Breast epithelium (tissue), 4 donors: ENCODE results near the gene DUSP23. TPM values are rescaled to one million over a fixed set of nuclear protein-coding genes. Genes with fewer than 3 reads are reported as not detected.

ENCODE experiments used
- DNase-seq, 2 donors: peaks; one replicate each; pipeline ENCODE4 v3.0.0-alpha.2; 2019; ENCODE audit warnings: low spot score in 2 of 2
- H3K27ac ChIP-seq, 2 donors: fragments of 200-600 bp; sonication (generic) in 1 of 2; one replicate each; pipeline ENCODE4 v1.5.1; 2016 to 2019; ENCODE audit warnings: mild to moderate bottlenecking in 1 of 2
- H3K27me3 ChIP-seq, 2 donors: fragments of 200-600 bp; sonication (generic) in 1 of 2; one replicate each; pipeline versions ENCODE4 v1.5.1 to v1.6.0; 2017 to 2019; ENCODE audit warnings: control low read depth in 1 of 2, mild to moderate bottlenecking in 1 of 2
- H3K36me3 ChIP-seq: fragments of 200-600 bp; one replicate; pipeline ENCODE4 v1.5.1; 2019
- H3K4me1 ChIP-seq, 2 donors: fragments of 200-600 bp; sonication (generic); one replicate each; pipeline ENCODE4 v1.5.1; 2016 to 2019; ENCODE audit warnings: control low read depth in 1 of 2
- H3K4me3 ChIP-seq, 3 donors: fragments of 200-600 bp; sonication (generic); 1 replicate in 2 of 3; 2 replicates in 1 of 3; pipeline ENCODE4 v1.5.1; 2016 to 2019; ENCODE audit warnings: mild to moderate bottlenecking in 3 of 3, moderate library complexity in 2 of 3
- H3K9me3 ChIP-seq, 2 donors: fragments of 200-600 bp; sonication (generic) in 1 of 2; one replicate each; pipeline ENCODE4 v1.5.1; 2016 to 2019; ENCODE audit warnings: control low read depth in 1 of 2
- POLR2A ChIP-seq: fragments of 450-650 bp; IDR thresholded peaks from one replicate; pipeline ENCODE4 v1.6.1; 2016; ENCODE audit warnings: antibody characterized with exemption, mild to moderate bottlenecking, moderate library complexity
- POLR2AphosphoS5 ChIP-seq, 3 donors: sonication (generic); formaldehyde crosslinking; IDR thresholded peaks; one replicate each; pipeline ENCODE4 v1.6.1; 2017; ENCODE audit warnings: antibody characterized with exemption in 3 of 3
- intact Hi-C: fragments of 100-400 bp; cut with DNase I; formaldehyde crosslinking; loops from one replicate; pipeline ENCODE4 v1.15.1; 2023; ENCODE audit warnings: low total_unique reads
- total RNA-seq, 3 donors: library from RNA; depleted of rRNA; stranded (reverse); fragments of >200 nt; gene quantifications; one replicate each; pipeline ENCODE4 v1.1.0, GENCODE V29; 2016
- TF ChIP-seq, protein P1 (sequence below), 3 donors: fragments of 450-650 bp; IDR thresholded peaks; one replicate each; pipeline ENCODE4 v1.5.1; 2016 to 2017; ENCODE audit warnings: antibody characterized with exemption in 3 of 3, mild to moderate bottlenecking in 3 of 3, moderate library complexity in 3 of 3

DUSP23 gene
- total RNA-seq, 3 donors from 2014 or later, result 92.7 to 187 (median 147) TPM

- TF ChIP-seq, protein P1, sequence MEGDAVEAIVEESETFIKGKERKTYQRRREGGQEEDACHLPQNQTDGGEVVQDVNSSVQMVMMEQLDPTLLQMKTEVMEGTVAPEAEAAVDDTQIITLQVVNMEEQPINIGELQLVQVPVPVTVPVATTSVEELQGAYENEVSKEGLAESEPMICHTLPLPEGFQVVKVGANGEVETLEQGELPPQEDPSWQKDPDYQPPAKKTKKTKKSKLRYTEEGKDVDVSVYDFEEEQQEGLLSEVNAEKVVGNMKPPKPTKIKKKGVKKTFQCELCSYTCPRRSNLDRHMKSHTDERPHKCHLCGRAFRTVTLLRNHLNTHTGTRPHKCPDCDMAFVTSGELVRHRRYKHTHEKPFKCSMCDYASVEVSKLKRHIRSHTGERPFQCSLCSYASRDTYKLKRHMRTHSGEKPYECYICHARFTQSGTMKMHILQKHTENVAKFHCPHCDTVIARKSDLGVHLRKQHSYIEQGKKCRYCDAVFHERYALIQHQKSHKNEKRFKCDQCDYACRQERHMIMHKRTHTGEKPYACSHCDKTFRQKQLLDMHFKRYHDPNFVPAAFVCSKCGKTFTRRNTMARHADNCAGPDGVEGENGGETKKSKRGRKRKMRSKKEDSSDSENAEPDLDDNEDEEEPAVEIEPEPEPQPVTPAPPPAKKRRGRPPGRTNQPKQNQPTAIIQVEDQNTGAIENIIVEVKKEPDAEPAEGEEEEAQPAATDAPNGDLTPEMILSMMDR (IDR thresholded peaks at IDR 0.05), result no peak
- TF ChIP-seq POLR2A (no peak), POLR2AphosphoS5 (IDR thresholded peaks at IDR 0.05) (no peak)
- Histone ChIP-seq H3K36me3 (no peaks in the 10 kb centered on the region), H3K4me1 (peaks cover 0 to 7% of the 10 kb centered on the region in 2 donors), H3K27ac (peak overlapping the region; percentile 85 to 86), H3K4me3 (peak overlapping the region in 2 of 3 donors; percentile 78 to 83), H3K27me3 (no peaks in the 10 kb centered on the region), H3K9me3 (no peaks in the 10 kb centered on the region)
- intact Hi-C loops, result loop anchor here (2.0 to 10.0 kb wide), 2 partner anchors 103 to 315 kb away; no protein-coding TSS in a partner anchor
- no peak for DNase-seq
Measured at GRCh38 chr1:159781992-159782391, 1.2 kb downstream of the DUSP23 start.

DNA sequence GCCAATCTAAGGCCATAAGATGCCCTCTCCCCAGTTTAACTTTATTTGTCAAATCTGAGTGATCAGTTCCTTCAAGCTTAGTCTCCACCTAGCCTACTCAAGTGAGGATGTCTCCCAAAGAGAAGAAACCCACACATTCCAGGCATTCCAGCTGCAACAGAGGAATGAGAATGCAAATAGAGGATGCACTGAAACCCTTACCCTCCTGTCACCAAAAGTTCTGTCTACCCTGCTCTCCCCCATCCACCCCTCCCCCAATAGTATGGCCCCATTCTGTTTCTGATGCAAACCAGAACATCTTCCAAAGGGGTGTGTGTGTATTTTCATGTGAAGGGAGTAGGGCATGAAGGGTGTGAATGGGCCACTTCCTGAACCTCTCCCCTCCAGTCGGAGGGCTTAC, 3.0 kb downstream of the DUSP23 start:
- DNase-seq, result no peak
- Histone ChIP-seq H3K9me3 (no peaks in the 10 kb centered on the region), H3K4me3 (peak overlapping the region in 1 of 3 donors; percentile 78), H3K27ac (peak overlapping the region in 1 of 2 donors; percentile 86), H3K27me3 (no peaks in the 10 kb centered on the region), H3K4me1 (peaks cover 0 to 7% of the 10 kb centered on the region in 2 donors), H3K36me3 (no peaks in the 10 kb centered on the region)
- TF ChIP-seq POLR2A (no peak), POLR2AphosphoS5 (IDR thresholded peaks at IDR 0.05) (no peak)
- TF ChIP-seq, protein P1 (IDR thresholded peaks at IDR 0.05), result no peak
- intact Hi-C loops, result loop anchor here (2.0 to 10.0 kb wide), 2 partner anchors 101 to 313 kb away; no protein-coding TSS in a partner anchor

DNA sequence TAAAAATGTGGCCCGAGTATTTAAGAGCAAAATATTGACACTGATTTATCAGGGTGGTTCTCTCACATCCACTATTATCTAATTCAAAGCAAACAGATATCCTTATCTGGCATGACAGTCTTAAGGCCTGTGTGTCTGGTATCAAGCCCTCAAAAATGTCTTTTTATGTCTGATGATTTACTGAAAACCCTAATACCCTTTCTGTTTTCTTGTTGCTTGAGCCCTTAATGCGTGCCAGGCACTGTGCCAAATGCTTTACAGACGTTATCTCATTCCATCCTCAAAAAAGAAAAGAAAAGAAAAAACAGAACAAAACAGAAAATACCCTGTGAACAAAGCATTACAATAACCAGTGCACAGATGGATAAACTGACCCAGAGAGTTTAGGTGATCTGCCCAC, 5.7 kb downstream of the DUSP23 start:
- intact Hi-C loops, result loop anchor here (10.0 kb wide), 1 partner anchor 98 kb away; no protein-coding TSS in a partner anchor
- Histone ChIP-seq H3K4me1 (peaks cover 0 to 7% of the 10 kb centered on the region in 2 donors), H3K9me3 (no peaks in the 10 kb centered on the region), H3K27me3 (no peaks in the 10 kb centered on the region), H3K4me3 (no peak overlapping the region), H3K36me3 (no peaks in the 10 kb centered on the region), H3K27ac (no peak overlapping the region)
- DNase-seq, result no peak
- TF ChIP-seq POLR2A (no peak), POLR2AphosphoS5 (IDR thresholded peaks at IDR 0.05) (no peak)
- TF ChIP-seq, protein P1 (IDR thresholded peaks at IDR 0.05), result no peak

GRCh38 chr1:159786966-159787365, 6.2 kb downstream of the DUSP23 start:
- TF ChIP-seq, protein P1 (IDR thresholded peaks at IDR 0.05), result no peak
- TF ChIP-seq POLR2AphosphoS5 (IDR thresholded peaks at IDR 0.05) (no peak), POLR2A (no peak)
- intact Hi-C loops, result loop anchor here (10.0 kb wide), 1 partner anchor 98 kb away; no protein-coding TSS in a partner anchor
- Histone ChIP-seq H3K4me3 (no peak overlapping the region), H3K27ac (no peak overlapping the region), H3K9me3 (no peaks in the 10 kb centered on the region), H3K4me1 (peaks cover 0 to 7% of the 10 kb centered on the region in 2 donors), H3K27me3 (no peaks in the 10 kb centered on the region), H3K36me3 (no peaks in the 10 kb centered on the region)
- no peak for DNase-seq

GRCh38 chr1:159790237-159790917, 9.6 kb downstream of the DUSP23 start:
- Histone ChIP-seq H3K27ac (no peak overlapping the region), H3K27me3 (no peaks in the 10 kb centered on the region), H3K9me3 (no peaks in the 10 kb centered on the region), H3K4me3 (no peak overlapping the region), H3K4me1 (no peaks in the 10 kb centered on the region), H3K36me3 (no peaks in the 10 kb centered on the region)
- intact Hi-C loops, result no loop called here
- DNase-seq, result no peak
- TF ChIP-seq, protein P1 (IDR thresholded peaks at IDR 0.05), result peak; percentile 16 to 46 (median 21)
- TF ChIP-seq POLR2AphosphoS5 (IDR thresholded peaks at IDR 0.05), result no peak
